Esophagus muscularis mucosa (tissue), 3 donors: ENCODE results near the gene TNPO3.

Experiments used
- CTCF ChIP-seq, 3 experiments: fragments of 200-600 bp in 2 of 3; fragments of 450-650 bp in 1 of 3; sonication (generic) in 2 of 3; IDR thresholded peaks; one replicate each; pipeline ENCODE4 v1.5.1; 2017 to 2019; ENCODE audit warnings: antibody characterized with exemption in 3 of 3, mild to moderate bottlenecking in 2 of 3, moderate library complexity in 1 of 3
- POLR2A ChIP-seq: fragments of 450-650 bp; IDR thresholded peaks from one replicate; pipeline ENCODE4 v1.6.1; 2017; ENCODE audit warnings: antibody characterized with exemption, moderate library complexity, mild to moderate bottlenecking, low read depth

DNA sequence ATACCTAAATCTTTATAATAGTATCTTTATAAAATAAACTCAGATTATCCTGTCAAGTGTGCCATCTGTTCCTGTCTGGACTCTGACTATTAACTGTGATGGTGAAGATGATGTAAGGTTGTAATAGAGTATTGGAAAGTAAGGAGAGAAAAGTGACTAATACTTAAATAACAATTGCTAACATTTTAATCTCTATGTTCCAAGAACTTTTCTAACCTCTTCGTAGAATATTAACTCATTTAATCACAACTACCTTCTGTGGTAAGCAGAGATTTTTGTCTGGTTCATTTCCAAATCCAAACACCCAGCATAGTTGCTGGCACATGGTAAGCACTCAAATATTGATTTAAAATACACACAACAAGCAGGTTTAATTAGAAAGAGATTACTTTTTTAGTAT lies 2.5 kb downstream of the TNPO3 start:
- no peak for TF ChIP-seq CTCF (IDR thresholded peaks at IDR 0.05)
- TF ChIP-seq POLR2A = no peak
